Lung (tissue), 12 donors: ENCODE results near the gene PTBP3. TPM values are rescaled to one million over a fixed set of nuclear protein-coding genes. Genes with fewer than 3 reads are reported as not detected.
A peak's percentile ranks its signal among the peaks of the same experiment; 100 is the strongest.

ENCODE experiments used
- ATAC-seq: fragments of 200-7000 bp; cut with Tn5 transposase; one replicate; pipeline ENCODE4 v1.9.1; 2020; ENCODE audit warnings: moderate number of reproducible peaks; ENCODE audit not compliant: insufficient read depth, low FRiP score
- DNase-seq, 3 donors: peaks; one replicate each; pipeline ENCODE4 v3.0.0-alpha.2; 2013 to 2017
- H3K27ac ChIP-seq, 2 donors: one replicate each; pipeline ENCODE4 v1.5.1; 2013; ENCODE audit warnings: mild to moderate bottlenecking in 2 of 2, moderate library complexity in 2 of 2, control low read depth in 1 of 2, inconsistent platforms in 1 of 2, low read depth in 1 of 2, low read length in 1 of 2
- H3K27me3 ChIP-seq, 3 donors: one replicate each; pipeline ENCODE4 v1.5.1; 2013; ENCODE audit warnings: low read length in 2 of 3; ENCODE audit not compliant: control insufficient read depth in 3 of 3, insufficient read depth in 3 of 3
- H3K36me3 ChIP-seq, 4 donors: one replicate each; pipeline ENCODE4 v1.5.1; 2013; ENCODE audit warnings: low read length in 4 of 4, mild to moderate bottlenecking in 1 of 4, moderate library complexity in 1 of 4; ENCODE audit not compliant: control insufficient read depth in 4 of 4, insufficient read depth in 4 of 4
- H3K4me1 ChIP-seq, 5 donors: one replicate each; pipeline ENCODE4 v1.5.1; 2013; ENCODE audit warnings: low read length in 5 of 5, mild to moderate bottlenecking in 2 of 5, moderate library complexity in 1 of 5; ENCODE audit not compliant: control insufficient read depth in 5 of 5, insufficient read depth in 5 of 5
- H3K4me3 ChIP-seq: one replicate; pipeline ENCODE4 v1.5.1; 2013; ENCODE audit warnings: mild to moderate bottlenecking, control low read depth, moderate library complexity
- H3K9ac ChIP-seq, 2 donors: one replicate each; pipeline ENCODE4 v1.5.1; 2013; ENCODE audit warnings: low read length in 2 of 2, control low read depth in 1 of 2; ENCODE audit not compliant: insufficient read depth in 1 of 2
- H3K9me3 ChIP-seq, 4 donors: one replicate each; pipeline ENCODE4 v1.5.1; 2013; ENCODE audit warnings: low read length in 3 of 4, mild to moderate bottlenecking in 1 of 4, moderate library complexity in 1 of 4; ENCODE audit not compliant: control insufficient read depth in 4 of 4, insufficient read depth in 3 of 4
- WGBS, 2 donors: extraction: QIAGEN DNeasy Blood & Tissue Kit; methylation state at CpG; one replicate each; pipeline ENCODE4 v1.1.7; 2013; 5-methylcytosine and 5-hydroxymethylcytosine counted together
- polyA plus RNA-seq, 2 donors: library from polyadenylated mRNA; stranded (reverse); fragments of 200-250 nt; gene quantifications; one replicate each; pipeline ENCODE4 v1.2.1, GENCODE V29; 2013
- total RNA-seq, 2 donors: library from RNA; depleted of rRNA in 1 of 2; stranded (reverse); fragments of >200 nt in 1 of 2; gene quantifications; one replicate each; pipeline ENCODE4 v1.2.1, GENCODE V29; 2014 to 2021
- TF ChIP-seq, protein P1 (sequence below): IDR thresholded peaks from 2 replicates; pipeline ENCODE4 v1.5.1; 2012; ENCODE audit warnings: mild to moderate bottlenecking; ENCODE audit errors: control extremely low read depth, extremely low read depth
- donor health status: control.
- donor health status: control.
- donor health status: Bipolar disorder and iron deficiency.
- donor health status: healthy.
- donor health status: DM: yes; HTN: yes; CAD: no.

PTBP3 gene
- total and polyA plus RNA-seq, 4 donors, result 12.4 to 75.1 (median 46.8) TPM

DNA sequence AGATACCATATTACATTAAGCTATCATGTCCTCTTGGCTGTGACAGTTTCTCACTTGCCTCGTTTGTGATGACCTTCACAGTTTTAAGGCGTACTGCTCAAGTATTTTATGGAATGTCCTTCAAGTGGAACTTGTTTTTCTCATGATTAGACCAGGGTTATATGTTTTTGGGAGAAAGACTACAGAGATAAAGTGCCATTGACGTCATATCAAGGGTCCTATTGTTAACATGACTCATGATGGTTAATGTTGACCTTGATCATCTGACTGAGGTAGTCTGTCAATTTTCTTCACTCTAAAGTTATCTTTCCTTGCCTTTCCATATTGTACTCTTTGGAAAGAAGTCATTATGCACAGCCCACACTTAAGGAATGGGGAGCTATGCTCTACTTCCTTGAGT, 17.8 kb upstream of the PTBP3 start:
- no peak overlapping the region for H3K4me3 ChIP-seq
- H3K27ac ChIP-seq, result no peak overlapping the region
- H3K9ac ChIP-seq, result no peak overlapping the region
- ATAC-seq (no peak), DNase-seq (no peak)
- H3K9me3 ChIP-seq, result no peaks in the 10 kb centered on the region
- H3K36me3 ChIP-seq, result no peaks in the 10 kb centered on the region
- WGBS, 2 donors, result 62 to 86% methylated on average over 3 of the region's 3 CpGs
- TF ChIP-seq, protein P1, sequence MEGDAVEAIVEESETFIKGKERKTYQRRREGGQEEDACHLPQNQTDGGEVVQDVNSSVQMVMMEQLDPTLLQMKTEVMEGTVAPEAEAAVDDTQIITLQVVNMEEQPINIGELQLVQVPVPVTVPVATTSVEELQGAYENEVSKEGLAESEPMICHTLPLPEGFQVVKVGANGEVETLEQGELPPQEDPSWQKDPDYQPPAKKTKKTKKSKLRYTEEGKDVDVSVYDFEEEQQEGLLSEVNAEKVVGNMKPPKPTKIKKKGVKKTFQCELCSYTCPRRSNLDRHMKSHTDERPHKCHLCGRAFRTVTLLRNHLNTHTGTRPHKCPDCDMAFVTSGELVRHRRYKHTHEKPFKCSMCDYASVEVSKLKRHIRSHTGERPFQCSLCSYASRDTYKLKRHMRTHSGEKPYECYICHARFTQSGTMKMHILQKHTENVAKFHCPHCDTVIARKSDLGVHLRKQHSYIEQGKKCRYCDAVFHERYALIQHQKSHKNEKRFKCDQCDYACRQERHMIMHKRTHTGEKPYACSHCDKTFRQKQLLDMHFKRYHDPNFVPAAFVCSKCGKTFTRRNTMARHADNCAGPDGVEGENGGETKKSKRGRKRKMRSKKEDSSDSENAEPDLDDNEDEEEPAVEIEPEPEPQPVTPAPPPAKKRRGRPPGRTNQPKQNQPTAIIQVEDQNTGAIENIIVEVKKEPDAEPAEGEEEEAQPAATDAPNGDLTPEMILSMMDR, result no peak
- no peaks in the 10 kb centered on the region for H3K27me3 ChIP-seq
- peaks cover 0 to 22% (median 0%) of the 10 kb centered on the region in 5 donors for H3K4me1 ChIP-seq

DNA sequence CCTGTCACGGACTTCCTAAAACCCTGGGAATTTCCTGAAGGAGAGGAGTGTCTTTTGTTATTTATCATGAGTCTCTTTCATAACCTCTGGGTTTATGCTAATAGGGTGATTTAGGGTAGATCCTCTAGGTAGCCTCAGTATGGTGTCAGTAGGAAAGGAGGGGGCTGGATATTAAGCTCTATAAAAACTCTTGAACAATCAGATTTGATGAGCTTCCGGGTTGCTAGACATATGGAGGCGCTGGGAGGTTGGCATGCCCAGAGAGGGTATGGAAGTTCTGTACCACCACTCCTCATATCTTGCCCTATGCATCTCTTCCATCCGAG, 15.6 kb upstream of the PTBP3 start:
- Histone ChIP-seq H3K9me3 (no peaks in the 10 kb centered on the region), H3K4me1 (peaks cover 0 to 10% (median 0%) of the 10 kb centered on the region in 5 donors), H3K4me3 (no peak overlapping the region), H3K9ac (peak overlapping the region in 1 of 2 donors; percentile 96), H3K27me3 (no peaks in the 10 kb centered on the region), H3K27ac (no peak overlapping the region), H3K36me3 (no peaks in the 10 kb centered on the region)
- 66 to 75% methylated on average over 4 of the region's 4 CpGs for WGBS, 2 donors
- DNase-seq (no peak), ATAC-seq (no peak)
- TF ChIP-seq, protein P1, result no peak

DNA sequence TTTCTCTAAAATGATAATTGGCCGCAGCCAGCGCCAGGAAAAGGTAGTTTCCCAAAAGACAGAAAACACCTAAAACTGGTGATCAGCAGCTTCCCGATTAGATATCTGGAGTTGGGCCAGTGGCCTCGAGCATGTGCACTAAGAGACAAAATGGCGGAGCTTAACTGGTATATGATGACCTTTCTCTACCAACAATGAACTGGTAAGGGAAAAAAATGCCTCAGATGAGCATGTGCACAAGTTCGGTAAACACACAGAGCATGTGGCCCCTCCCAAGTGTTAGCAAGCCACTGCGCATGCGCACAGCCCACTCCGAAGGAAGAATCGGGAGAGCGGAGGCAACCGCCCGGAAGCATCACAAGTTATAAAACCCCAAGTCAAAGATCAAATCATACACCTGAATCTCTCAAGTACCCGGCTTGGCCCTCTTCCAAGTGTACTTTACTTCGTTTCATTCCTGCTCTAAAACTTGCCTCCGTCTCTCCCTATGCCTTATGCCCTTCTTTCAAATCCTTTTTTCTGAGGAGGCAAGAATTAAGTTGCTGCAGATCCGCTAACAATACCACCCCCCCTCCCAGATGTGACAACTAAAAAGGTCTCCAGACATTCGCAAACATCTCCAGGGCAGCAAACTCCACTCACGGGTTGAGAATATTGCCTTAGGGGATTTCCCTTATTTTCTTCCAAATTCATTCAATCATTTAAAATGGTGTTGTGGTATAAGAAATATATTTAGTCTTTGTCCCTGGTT, 15.0 kb upstream of the PTBP3 start:
- Histone ChIP-seq H3K4me3 (peak overlapping the region; percentile 8), H3K27ac (no peak overlapping the region), H3K27me3 (no peaks in the 10 kb centered on the region), H3K9me3 (no peaks in the 10 kb centered on the region), H3K36me3 (no peaks in the 10 kb centered on the region), H3K4me1 (peaks cover 0 to 10% (median 0%) of the 10 kb centered on the region in 5 donors), H3K9ac (peak overlapping the region in 1 of 2 donors; percentile 96)
- DNase-seq (peak; percentile 85 to 89 (median 87)), ATAC-seq (peak; percentile 2)
- 33 to 37% methylated on average over 19 of the region's 19 CpGs for WGBS, 2 donors
- TF ChIP-seq, protein P1, result no peak

DNA sequence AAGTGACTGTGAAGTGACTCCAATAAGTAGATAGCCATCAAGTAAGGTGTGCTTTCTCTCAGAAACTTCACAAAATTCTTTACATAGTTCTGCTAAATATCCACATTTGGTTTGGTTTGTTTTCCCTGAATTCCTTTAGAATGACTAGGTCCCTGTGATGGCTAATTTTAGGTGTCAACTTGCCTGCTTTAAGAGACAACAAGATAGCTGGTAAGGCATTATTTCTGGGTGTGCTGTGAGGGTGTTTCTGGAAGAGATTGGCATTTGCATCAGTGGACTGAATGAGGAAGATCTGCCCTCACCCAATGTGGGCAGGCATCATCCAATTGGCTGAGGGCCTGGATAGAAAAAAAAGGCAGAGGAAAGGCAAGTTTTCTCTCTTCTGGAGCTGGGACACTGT, 8.3 kb upstream of the PTBP3 start:
- no peaks in the 10 kb centered on the region for H3K36me3 ChIP-seq
- H3K27ac ChIP-seq, result no peak overlapping the region
- H3K4me3 ChIP-seq, result no peak overlapping the region
- no peaks in the 10 kb centered on the region for H3K27me3 ChIP-seq
- H3K9ac ChIP-seq, result no peak overlapping the region
- DNase-seq, result no peak
- no peak for ATAC-seq
- H3K9me3 ChIP-seq, result peaks cover 0 to 2% (median 0%) of the 10 kb centered on the region in 4 donors
- no peaks in the 10 kb centered on the region for H3K4me1 ChIP-seq
- TF ChIP-seq, protein P1, result no peak
